GM19452 (cell line): ENCODE measurements around the gene POLD1.
"Not testable (repeated sequence)": the region's sequence is repeated elsewhere in the genome, so short reads cannot be mapped to it uniquely, and the experiment has no call there.

ENCODE experiments used
- ATAC-seq: cut with Tn5 transposase; IDR thresholded peaks from one replicate; pipeline ENCODE4 v1.9.1; 2021; ENCODE audit not compliant: unreplicated experiment

POLD1 gene

GRCh38 chr19:50433201-50434180 is 49.3 kb downstream of the POLD1 start:
- no peak for ATAC-seq

DNA sequence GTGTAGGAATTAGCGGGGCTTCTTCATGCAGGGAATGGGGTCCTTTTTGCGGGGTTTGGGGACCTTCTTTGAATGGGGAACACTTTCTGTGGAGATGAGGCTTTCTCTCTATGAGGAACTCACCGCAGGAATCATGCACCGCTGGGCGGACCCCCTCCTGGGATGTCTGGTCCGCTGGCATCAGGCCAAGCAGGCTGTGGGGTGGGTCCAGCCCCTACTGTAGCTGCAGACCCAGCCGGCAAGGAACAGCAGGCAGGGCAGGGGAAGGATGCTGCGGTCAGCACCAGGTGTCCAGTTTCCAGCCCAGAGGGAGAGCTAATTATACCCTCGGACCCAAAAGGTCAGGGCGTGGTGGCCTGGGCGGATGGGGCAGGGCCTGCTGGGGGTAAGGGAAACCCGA is 50.4 kb downstream of the POLD1 start:
- ATAC-seq, result no peak

GRCh38 chr19:50435221-50435620 is 51.1 kb downstream of the POLD1 start:
- ATAC-seq, result no peak

GRCh38 chr19:50435627-50436026 is 51.5 kb downstream of the POLD1 start:
- ATAC-seq, result no peak

DNA sequence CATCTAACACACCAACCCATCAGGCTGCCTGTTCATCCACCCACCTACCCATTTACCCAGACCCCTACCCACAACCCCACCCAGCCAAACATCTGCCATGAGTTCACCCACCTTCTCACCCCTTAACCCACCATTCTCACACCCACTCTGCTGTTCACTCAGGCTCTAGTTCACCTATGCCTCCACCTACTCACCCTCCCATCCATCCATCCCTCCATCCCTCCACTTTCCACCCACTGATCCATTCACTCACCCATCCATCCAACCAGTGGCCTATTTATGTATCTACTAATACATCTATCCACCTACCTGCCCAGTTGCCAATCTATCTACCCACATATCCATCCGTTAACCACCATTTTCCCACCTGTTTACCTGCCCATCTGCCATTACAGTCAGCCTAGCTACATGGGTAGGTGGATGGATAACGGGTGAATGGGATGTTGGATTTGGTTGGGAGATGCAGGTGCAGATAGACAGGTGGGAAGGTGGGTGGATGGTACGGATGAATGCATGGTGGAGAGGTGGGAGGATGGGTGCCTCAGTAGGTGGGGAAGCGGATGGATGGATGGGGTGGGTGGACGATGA is 53.8 kb downstream of the POLD1 start:
- no peak for ATAC-seq

GRCh38 chr19:50439130-50439529 is 55.0 kb downstream of the POLD1 start:
- ATAC-seq, result not testable (repeated sequence)

DNA sequence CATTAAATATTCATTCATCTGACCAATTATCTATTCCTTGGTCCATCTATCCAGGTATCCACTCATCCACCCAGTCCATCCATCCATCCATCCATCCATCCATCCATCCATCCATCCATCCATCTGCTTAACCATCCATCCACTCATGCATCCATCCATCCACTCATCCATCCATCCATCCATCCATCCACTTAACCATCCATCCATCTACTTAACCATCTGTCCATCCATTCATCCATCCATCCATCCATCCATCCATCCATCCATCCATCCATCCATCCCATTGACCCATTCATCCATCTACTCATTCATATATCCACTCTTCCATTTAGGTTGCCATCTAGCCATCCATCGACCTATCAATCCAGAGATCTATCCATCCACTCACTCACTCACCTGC is 59.9 kb downstream of the POLD1 start:
- no peak for ATAC-seq

DNA sequence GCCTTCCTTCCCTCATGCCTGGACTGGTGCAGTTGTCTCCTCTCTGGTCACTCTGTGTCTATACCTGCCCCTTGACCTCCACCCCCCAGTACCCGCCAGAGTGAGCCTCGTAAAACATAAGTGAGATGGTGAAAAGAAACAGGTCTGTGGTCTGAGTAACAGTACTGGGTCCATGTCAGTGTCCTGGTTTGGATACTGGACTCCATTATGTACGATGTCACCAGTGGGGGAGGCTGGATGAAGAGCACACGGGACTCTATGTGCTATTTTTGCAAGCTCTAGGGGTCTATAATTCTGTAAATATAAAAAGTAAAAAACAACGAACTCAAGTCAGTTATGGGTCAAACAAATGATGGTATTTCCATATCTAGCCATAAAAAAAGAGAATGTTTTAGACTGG is 62.9 kb downstream of the POLD1 start:
- no peak for ATAC-seq

- no peak for ATAC-seq
Measured at GRCh38 chr19:50447750-50448149, 63.6 kb downstream of the POLD1 start.

DNA sequence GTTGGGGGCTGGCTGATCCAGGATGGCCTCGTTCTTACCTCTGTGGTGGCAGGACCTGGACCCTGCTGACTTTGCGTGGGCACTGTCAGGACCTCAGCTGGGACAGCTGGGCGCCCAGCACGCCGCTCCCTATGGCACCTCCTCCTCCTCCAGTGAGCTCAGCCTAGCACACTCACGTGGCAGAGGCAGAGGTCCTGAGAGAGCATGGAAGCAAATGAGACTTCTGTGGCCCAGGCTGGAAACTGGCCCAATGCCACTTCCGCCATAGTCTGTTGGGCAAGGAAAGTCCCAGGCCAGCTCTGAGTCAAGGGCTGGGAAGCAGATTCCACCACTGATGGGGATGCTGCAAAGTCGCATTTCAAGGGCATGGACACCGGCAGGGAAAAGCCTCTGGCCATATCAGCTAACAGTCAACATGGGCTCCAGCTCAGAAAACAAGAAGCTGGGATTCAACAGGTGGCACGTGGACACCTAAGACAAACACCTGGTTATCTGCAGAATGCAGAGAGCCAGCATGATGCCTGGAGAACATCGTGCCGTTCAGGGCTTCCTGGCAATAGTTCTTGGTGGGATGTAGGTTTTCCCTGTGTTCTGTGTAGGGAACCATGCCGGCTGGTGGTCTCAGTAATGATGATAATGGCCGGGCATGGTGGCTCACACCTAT is 65.2 kb downstream of the POLD1 start:
- ATAC-seq, result no peak

DNA sequence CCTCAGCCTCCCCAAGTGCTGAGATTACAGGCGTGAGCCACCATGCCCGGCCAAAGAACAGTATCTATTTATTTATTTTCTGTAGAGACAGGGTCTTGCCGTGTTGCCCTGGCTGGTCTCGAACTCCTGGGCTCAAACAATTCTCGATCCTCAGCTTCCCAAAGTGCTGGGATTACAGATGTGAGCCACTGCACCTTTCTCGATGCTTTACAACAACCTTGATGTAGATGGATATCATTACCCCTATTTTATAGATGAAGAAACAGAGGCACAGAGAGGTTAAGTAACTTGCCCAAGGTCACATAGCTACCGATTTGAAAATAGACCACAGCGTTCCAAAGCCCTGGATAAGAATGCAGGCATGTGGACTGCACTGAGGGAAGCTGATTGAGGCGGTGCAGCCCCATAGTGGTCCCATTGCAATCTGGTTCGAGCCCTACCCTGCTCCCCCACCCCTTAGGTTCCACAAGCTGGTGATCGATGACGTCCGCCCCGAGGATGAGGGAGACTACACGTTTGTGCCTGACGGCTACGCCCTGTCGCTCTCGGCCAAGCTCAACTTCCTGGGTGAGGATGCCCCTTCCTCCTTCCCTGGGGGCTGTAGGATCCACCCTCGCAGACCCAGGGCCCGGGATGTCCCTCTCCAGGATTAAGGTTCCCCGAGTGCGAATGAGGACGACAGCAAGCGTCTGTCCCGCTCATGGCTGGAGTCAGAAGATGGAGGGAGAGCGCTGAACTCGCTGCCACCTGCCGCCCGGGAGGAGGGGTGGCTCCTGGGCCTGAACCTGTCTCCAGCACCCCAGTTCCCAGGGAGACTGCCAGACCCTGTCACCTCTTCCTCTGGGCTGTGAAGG is 66.4 kb downstream of the POLD1 start:
- no peak for ATAC-seq

GRCh38 chr19:50451223-50451534 is 67.0 kb downstream of the POLD1 start:
- ATAC-seq, result no peak

- ATAC-seq, result no peak
Measured at GRCh38 chr19:50453243-50453642, 69.1 kb downstream of the POLD1 start.

DNA sequence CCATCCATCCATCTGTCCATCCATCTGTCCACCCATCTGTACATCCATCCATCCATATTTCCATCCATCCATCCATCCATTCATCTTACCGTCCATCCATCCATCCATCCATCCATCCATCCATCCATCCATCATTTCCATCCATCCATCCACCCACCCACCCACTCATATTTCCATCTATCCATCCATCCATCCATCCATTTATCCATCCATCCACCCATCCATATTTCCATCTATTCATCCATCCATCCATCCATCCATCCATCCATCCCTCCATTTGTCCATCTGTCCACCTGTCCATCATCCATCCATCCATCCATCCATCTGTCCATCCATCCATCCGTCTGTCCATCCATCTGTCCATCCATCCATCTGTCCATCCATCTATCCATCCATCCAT is 71.8 kb downstream of the POLD1 start:
- ATAC-seq, result no peak

GRCh38 chr19:50457300-50457699 is 73.2 kb downstream of the POLD1 start:
- no peak for ATAC-seq

DNA sequence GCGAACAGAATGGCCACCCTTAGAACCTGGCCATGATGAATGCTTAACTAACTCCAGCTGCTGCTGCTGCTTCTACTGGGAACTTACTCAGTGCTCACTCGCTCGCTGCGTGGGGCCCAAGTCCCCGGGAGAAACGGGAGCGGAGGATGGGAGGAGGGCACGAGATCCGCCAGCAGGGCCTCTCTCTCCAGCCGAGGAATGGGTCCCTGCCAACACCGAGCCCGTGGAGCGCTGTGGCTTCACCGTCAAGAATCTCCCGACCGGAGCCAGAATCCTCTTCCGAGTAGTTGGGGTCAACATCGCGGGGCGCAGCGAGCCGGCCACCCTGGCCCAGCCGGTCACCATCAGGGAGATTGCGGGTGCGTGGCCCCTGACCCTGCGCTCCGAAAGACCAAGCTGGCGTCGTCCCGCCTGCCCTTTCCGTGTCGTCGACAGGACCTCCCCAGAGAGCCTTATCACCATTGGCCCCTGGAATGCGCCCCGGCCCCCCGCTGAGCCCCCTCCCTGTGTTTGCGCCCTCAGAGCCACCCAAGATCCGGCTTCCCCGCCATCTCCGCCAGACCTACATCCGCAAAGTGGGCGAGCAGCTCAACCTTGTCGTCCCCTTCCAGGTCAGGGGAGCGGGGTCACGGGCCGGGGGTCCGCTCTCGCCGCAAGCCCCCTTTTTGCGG is 74.4 kb downstream of the POLD1 start:
- no peak for ATAC-seq

- no peak for ATAC-seq
Measured at GRCh38 chr19:50459067-50459456, 74.9 kb downstream of the POLD1 start.

DNA sequence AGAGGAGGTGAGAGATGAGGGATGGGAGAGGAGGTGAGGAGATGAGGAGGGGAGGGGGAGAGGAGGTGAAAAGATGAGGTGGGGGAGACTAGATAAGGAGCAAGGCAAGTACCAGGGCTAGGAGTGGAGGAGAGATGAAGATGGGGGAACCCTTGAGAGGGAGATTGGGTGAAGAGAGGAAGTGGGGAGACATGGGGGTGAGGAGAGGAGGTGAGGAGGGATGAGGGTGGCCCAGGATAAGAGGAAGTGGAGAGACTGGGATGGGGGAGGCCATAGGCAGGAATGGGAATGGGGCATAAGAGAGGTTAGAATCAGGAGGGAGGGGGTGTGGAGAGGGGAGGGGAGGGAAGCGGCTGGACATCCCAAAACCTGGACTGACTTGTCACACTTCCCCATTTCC is 75.5 kb downstream of the POLD1 start:
- no peak for ATAC-seq

- peak; percentile 71 for ATAC-seq
Measured at GRCh38 chr19:50460161-50460765, 76.1 kb downstream of the POLD1 start.
